Sciatic nerve (tissue), 2 donors: Measurements from ENCODE around the gene SYT13. TPM values are rescaled to one million over a fixed set of nuclear protein-coding genes. Genes with fewer than 3 reads are reported as not detected.

Experiments
- ATAC-seq: fragments of 200-7000 bp; cut with Tn5 transposase; one replicate; pipeline ENCODE4 v1.9.1; 2020; ENCODE audit warnings: mild to moderate bottlenecking, moderate library complexity
- DNase-seq: peaks from one replicate; pipeline ENCODE4 v3.0.0-alpha.2; 2020; ENCODE audit warnings: low spot score
- intact Hi-C: fragments of 100-400 bp; cut with DNase I; formaldehyde crosslinking; loops from one replicate; pipeline ENCODE4 v1.14.2; 2022
- total RNA-seq: library from RNA; stranded (reverse); fragmentation: NEBNext Ultra II Directional; extraction: Animal tissue kit (Norgen Biotek cat#: 25700); gene quantifications from one replicate; pipeline ENCODE4 v1.2.1, GENCODE V29; 2021
- donor health status: DM: no; HTN: no; CAD: no.
- donor health status: DM: no; HTN: no; CAD: no.

Gene SYT13
- total RNA-seq, 1 donor from 2014 or later = not detected

- DNase-seq (peak; percentile 79), ATAC-seq (peak; percentile 78)
- intact Hi-C loops = no loop called here
Measured at GRCh38 chr11:45233121-45233803, 52.9 kb downstream of the SYT13 start.

GRCh38 chr11:45232341-45233080, 53.6 kb downstream of the SYT13 start:
- ATAC-seq (no peak), DNase-seq (no peak)
- intact Hi-C loops = no loop called here

- DNase-seq (no peak), ATAC-seq (no peak)
- intact Hi-C loops = no loop called here
Measured at GRCh38 chr11:45229401-45230020, 56.6 kb downstream of the SYT13 start.

GRCh38 chr11:45227836-45228235, 58.3 kb downstream of the SYT13 start:
- intact Hi-C loops = no loop called here
- no peak for DNase-seq
- ATAC-seq = no peak

GRCh38 chr11:45226901-45227300, 59.2 kb downstream of the SYT13 start:
- intact Hi-C loops = no loop called here
- ATAC-seq (no peak), DNase-seq (no peak)

GRCh38 chr11:45225961-45226871, 59.9 kb downstream of the SYT13 start:
- ATAC-seq (no peak), DNase-seq (no peak)
- intact Hi-C loops = no loop called here

- ATAC-seq (no peak), DNase-seq (no peak)
- intact Hi-C loops = no loop called here
Measured at GRCh38 chr11:45225277-45225676, 60.9 kb downstream of the SYT13 start.

GRCh38 chr11:45224766-45225165, 61.4 kb downstream of the SYT13 start:
- intact Hi-C loops = no loop called here
- DNase-seq = no peak
- no peak for ATAC-seq

GRCh38 chr11:45223496-45223895, 62.6 kb downstream of the SYT13 start:
- intact Hi-C loops = no loop called here
- no peak for ATAC-seq
- no peak for DNase-seq

- intact Hi-C loops = no loop called here
- DNase-seq = no peak
Measured at GRCh38 chr11:45219411-45219810, 66.7 kb downstream of the SYT13 start.

GRCh38 chr11:45218705-45219104, 67.4 kb downstream of the SYT13 start:
- intact Hi-C loops = no loop called here
- ATAC-seq (no peak), DNase-seq (no peak)

More at GRCh38 chr11:45219411-45219810, 66.7 kb downstream of the SYT13 start:
- no peak for ATAC-seq

GRCh38 chr11:45217991-45218390, 68.2 kb downstream of the SYT13 start:
- DNase-seq = no peak
- ATAC-seq = no peak
- intact Hi-C loops = no loop called here

- intact Hi-C loops = no loop called here
- no peak for DNase-seq
- ATAC-seq = no peak
Measured at GRCh38 chr11:45216901-45217300, 69.2 kb downstream of the SYT13 start.

- ATAC-seq = no peak
- intact Hi-C loops = no loop called here
- peak; percentile 2 for DNase-seq
Measured at GRCh38 chr11:45216031-45216430, 70.1 kb downstream of the SYT13 start.

- intact Hi-C loops = no loop called here
- no peak for DNase-seq
Measured at GRCh38 chr11:45215098-45215865, 70.9 kb downstream of the SYT13 start.

GRCh38 chr11:45213717-45214116, 72.4 kb downstream of the SYT13 start:
- intact Hi-C loops = no loop called here
- DNase-seq (no peak), ATAC-seq (no peak)

More at GRCh38 chr11:45215098-45215865, 70.9 kb downstream of the SYT13 start:
- no peak for ATAC-seq

GRCh38 chr11:45213316-45213665, 72.8 kb downstream of the SYT13 start:
- ATAC-seq (no peak), DNase-seq (no peak)
- intact Hi-C loops = no loop called here

GRCh38 chr11:45212566-45213315, 73.4 kb downstream of the SYT13 start:
- intact Hi-C loops = no loop called here
- no peak for ATAC-seq
- DNase-seq = no peak
